ENCODE results near the gene GPR146.
"Not testable (repeated sequence)": the region's sequence is repeated elsewhere in the genome, so short reads cannot be mapped to it uniquely, and the experiment has no call there.

GPR146 gene

DNA sequence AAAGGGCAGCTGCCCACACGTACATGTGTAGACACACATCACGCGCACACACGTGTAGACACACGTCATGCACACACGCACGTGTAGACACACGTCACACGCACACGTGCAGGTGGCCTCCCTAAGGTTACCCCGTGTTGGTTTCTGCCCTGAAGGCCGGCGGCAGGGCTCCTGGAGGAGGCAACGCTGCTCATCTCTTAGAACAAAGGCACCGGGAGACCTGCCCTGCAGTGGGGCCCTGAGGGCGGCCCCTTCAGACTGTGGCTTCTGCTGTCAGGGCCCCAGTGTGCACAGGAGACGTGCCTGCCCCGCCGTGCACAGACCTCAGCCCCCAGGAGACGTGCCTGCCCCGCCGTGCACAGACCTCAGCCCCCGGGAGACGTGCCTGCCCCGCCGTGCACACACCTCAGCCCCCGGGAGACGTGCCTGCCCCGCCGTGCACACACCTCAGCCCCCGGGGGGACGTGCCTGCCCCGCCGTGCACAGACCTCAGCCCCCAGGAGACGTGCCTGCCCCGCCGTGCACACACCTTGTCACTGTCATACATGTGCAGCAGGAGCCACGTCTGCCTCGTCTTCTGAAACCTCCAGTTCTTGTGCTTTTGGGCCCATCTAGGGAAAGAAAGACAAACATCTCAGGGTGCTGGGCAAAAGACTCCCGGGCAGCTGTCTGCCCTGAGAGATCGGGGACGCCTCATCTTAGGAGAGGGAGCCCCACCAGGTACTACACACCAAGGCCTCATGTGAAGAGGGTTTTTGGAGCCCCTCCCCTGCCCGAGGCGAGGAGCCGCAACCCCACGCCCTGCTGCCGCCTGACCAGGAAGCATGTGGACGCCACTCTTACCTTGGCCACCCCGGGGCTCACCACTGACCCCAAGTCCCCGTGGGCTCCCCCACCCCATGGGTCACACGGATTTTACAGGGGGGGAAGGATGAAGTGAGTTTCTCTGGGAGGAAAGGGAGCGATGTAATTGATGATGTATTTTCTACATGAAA is 44.1 kb upstream of the GPR146 start:
- peaks cover 78% of the 10 kb centered on the region for H3K4me1 ChIP-seq
- peak overlapping the region; percentile 57 for H3K4me3 ChIP-seq
- TF ChIP-seq Cebpa-rat (IDR thresholded peaks at IDR 0.05), result no peak
- H3K27me3 ChIP-seq, result peaks cover 11% of the 10 kb centered on the region; the same call in 1 of the 2 replicates
- H3K9me3 ChIP-seq, result no peaks in the 10 kb centered on the region
- H3K27ac ChIP-seq, result peak overlapping the region; percentile 74
- H3K36me3 ChIP-seq, result peaks cover 11% of the 10 kb centered on the region; the same call in 1 of the 2 replicates
- peak overlapping the region; percentile 71 for H3K9ac ChIP-seq
- no peaks in the 10 kb centered on the region; the same call in 1 of the 2 replicates for H4K20me1 ChIP-seq
- peak overlapping the region; percentile 95 for H3K4me2 ChIP-seq

DNA sequence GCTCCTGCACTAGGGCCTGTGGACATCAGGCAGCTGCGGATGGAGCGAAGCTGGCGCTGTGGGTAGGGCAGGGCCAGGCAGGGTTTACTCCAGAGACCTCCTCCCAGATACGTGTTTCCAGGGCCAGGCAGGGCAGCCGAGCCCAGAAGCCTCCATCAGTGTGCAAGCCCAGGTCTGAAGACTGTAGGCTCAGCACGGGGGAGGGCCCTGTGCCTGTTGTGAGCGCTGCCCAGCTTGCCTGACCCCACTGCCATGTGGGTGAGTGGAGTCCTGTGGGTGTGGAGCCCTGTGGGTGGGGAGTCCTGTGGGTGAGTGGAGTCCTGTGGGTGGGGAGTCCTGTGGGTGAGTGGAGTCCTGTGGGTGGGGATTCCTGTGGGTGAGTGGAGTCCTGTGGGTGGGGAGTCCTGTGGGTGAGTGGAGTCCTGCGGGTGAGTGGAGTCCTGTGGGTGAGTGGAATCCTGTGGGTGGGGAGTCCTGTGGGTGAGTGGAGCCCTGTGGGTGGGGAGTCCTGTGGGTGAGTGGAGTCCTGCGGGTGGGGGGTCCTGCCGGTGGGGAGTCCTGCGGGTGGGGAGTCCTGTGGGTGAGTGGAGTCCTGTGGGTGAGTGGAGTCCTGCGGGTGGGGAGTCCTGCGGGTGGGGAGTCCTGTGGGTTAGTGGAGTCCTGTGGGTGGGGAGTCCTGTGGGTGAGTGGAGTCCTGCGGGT is 43.1 kb upstream of the GPR146 start:
- not testable (repeated sequence) for H3K27me3 ChIP-seq, H3K9me3 ChIP-seq, H4K20me1 ChIP-seq
- H3K4me1 ChIP-seq, result peaks cover 78% of the 10 kb centered on the region
- H3K4me3 ChIP-seq, result peak overlapping the region; percentile 57
- peak overlapping the region; percentile 95 for H3K4me2 ChIP-seq
- H3K9ac ChIP-seq, result peak overlapping the region; percentile 71
- H3K36me3 ChIP-seq, result peaks cover 21% of the 10 kb centered on the region; the same call in 1 of the 2 replicates
- peak overlapping the region; percentile 74 for H3K27ac ChIP-seq

DNA sequence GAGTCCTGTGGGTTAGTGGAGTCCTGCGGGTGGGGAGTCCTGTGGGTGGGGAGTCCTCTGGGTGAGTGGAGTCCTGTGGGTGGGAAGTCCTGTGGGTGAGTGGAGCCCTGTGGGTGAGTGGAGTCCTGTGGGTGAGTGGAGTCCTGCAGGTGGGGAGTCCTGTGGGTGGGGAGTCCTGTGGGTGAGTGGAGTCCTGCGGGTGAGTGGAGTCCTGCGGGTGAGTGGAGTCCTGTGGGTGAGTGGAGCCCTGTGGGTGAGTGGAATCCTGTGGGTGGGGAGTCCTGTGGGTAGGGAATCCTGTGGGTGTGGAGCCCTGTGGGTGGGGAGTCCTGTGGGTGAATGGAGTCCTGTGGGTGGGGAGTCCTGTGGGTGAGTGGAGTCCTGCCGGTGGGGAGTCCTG is 42.3 kb upstream of the GPR146 start:
- Histone ChIP-seq H3K36me3 (peaks cover 22% of the 10 kb centered on the region), H3K4me1 (peaks cover 78% of the 10 kb centered on the region), H3K27ac (0 out of 2 replicates have a peak overlapping the region, but pooled peaks have one; percentile 13), H3K4me2 (peak overlapping the region; percentile 95)
- H3K27me3 ChIP-seq, H3K4me3 ChIP-seq, H4K20me1 ChIP-seq, H3K9ac ChIP-seq, H3K9me3 ChIP-seq: not testable (repeated sequence)

DNA sequence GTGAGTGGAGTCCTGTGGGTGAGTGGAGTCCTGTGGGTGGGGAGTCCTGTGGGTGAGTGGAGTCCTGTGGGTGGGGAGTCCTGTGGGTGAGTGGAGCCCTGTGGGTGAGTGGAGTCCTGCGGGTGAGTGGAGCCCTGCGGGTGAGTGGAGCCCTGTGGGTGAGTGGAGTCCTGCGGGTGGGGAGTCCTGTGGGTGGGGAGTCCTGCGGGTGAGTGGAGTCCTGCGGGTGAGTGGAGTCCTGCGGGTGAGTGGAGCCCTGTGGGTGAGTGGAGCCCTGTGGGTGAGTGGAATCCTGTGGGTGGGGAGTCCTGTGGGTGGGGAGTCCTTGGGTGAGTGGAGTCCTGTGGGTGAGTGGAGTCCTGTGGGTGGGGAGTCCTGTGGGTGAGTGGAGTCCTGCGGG is 41.9 kb upstream of the GPR146 start:
- 0 out of 2 replicates have a peak overlapping the region, but pooled peaks have one; percentile 13 for H3K27ac ChIP-seq
- H3K27me3 ChIP-seq, H3K9me3 ChIP-seq, H3K4me3 ChIP-seq, H4K20me1 ChIP-seq, H3K9ac ChIP-seq: not testable (repeated sequence)
- peak overlapping the region; percentile 95 for H3K4me2 ChIP-seq
- H3K36me3 ChIP-seq, result peaks cover 24% of the 10 kb centered on the region
- peaks cover 78% of the 10 kb centered on the region for H3K4me1 ChIP-seq

DNA sequence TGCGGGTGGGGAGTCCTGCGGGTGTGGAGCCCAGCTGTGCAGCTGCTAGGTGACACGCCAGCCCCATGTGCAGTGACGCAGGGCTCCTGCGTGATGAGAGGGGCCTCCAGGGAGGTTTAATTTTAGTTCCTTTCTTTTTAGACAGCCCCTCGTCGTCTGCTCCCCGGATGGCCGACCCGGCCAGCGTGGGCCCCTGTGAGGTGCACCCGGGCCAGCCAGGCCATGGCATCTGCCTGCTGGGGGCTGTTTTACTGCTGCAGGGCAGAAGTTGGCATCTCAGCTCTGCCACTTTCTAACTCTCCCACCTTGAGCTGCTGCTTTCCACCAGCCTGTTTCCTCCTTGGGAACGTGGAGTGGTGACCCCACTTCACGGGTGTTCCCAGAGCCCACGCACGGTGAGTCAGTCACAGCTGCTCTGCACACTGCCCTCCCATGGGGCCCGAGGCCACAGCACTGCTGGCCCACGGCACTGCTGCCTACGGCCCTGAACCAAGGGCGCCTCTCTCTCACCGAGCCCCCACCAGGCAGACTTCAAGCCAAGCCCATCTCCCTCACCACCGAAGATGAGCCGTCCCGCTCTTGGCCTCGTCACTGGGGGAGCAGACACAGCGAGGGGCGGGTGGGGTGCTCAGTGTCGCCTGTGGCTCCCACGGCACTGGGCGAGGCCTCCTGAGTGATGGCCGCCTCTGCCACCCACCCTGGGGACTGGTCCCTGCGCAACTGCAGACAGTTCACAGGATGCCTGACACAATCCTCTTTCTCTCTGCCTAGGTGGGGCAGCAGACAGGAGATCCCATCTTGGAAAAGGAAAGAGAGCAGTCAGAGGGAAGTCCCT is 40.1 kb upstream of the GPR146 start:
- Histone ChIP-seq H3K27me3 (no peaks in the 10 kb centered on the region), H3K4me3 (peak overlapping the region; percentile 45), H3K27ac (peak overlapping the region; percentile 93), H3K9ac (peak overlapping the region; percentile 69), H3K4me2 (peak overlapping the region; percentile 84), H4K20me1 (peaks cover 1% of the 10 kb centered on the region), H3K9me3 (no peaks in the 10 kb centered on the region), H3K4me1 (peaks cover 78% of the 10 kb centered on the region), H3K36me3 (peaks cover 38% of the 10 kb centered on the region)
- TF ChIP-seq Cebpa-rat (IDR thresholded peaks at IDR 0.05), result no peak

DNA sequence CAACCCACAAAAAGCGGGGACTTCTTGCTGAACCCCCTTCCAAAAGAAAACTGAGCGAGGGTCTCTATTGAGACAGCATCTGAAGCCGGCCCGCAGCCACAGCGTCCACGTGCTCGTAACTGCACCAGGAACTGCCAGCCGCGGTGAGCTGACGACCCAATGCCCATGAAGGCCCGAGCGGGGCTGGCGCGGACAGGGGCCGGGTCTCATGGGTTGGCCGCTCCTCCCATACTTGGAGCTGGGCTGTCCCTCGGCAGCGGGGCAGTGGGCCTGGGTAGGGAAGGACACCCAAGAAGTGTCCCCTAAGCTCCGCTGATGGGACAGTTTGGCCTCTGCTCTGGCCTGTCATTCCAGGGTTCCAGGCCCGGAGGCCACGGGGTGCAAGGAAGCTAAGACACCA is 39.0 kb upstream of the GPR146 start:
- no peak overlapping the region for H3K9ac ChIP-seq
- H3K4me1 ChIP-seq, result peaks cover 78% of the 10 kb centered on the region
- H3K27ac ChIP-seq, result peak overlapping the region; percentile 93
- H3K36me3 ChIP-seq, result peaks cover 46% of the 10 kb centered on the region
- peak overlapping the region; percentile 84 for H3K4me2 ChIP-seq
- no peak overlapping the region for H3K4me3 ChIP-seq
- H3K27me3 ChIP-seq, result no peaks in the 10 kb centered on the region
- H3K9me3 ChIP-seq, result no peaks in the 10 kb centered on the region
- TF ChIP-seq Cebpa-rat (IDR thresholded peaks at IDR 0.05), result no peak
- peaks cover 12% of the 10 kb centered on the region for H4K20me1 ChIP-seq

DNA sequence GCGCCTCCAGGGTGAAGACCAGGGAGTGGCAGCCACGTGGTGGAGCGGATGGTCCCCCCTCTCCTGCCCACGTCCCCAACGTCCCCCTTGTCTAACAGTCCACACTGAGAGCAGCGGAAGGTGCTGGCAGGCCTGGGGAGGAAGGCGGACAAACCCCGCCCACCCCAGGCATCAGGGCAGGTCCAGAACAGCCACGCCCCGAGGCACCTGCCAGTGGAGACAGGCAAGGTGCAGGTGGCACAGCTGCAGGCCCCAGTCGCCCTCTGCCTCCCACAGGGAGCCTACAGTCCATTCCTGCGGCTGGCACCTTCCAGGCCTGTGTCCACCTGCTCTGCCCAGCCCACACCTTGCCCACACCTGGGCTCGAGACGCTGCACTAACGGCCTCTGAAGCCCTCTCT is 36.4 kb upstream of the GPR146 start:
- no peaks in the 10 kb centered on the region for H3K9me3 ChIP-seq
- H4K20me1 ChIP-seq, result peaks cover 34% of the 10 kb centered on the region
- peaks cover 93% of the 10 kb centered on the region for H3K4me1 ChIP-seq
- no peak overlapping the region for H3K4me3 ChIP-seq
- H3K27ac ChIP-seq, result peak overlapping the region; percentile 66
- H3K9ac ChIP-seq, result peak overlapping the region; percentile 38; the same call in 1 of the 2 replicates
- peaks cover 46% of the 10 kb centered on the region for H3K36me3 ChIP-seq
- no peak for TF ChIP-seq Cebpa-rat (IDR thresholded peaks at IDR 0.05)
- H3K27me3 ChIP-seq, result no peaks in the 10 kb centered on the region
- peak overlapping the region; percentile 17; the same call in 1 of the 2 replicates for H3K4me2 ChIP-seq

DNA sequence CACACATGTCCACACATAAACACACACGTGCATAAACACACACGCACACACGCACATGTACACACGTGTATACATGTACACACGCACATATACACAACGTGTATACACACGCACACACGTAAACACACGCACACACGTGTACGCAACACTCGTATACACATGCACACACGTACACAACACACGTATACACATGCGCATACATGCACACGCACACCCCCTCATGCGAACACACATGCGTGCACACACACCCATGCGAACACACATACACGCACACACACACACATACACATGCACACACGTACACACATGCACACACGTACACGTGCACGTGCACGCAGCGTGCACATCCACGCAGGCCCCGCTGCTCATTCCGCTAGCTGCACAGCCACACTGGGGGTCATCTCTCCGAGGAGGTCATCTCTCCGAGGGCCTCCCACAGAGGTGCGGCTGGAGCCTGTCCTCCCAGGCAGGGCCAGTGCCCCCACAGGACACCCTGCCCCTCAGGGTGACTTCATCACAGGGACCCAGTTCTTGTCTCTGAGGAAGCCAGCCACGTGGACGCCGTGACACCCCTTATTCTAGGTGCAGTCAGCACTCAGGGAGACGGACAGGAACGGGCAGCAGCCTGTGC is 35.5 kb upstream of the GPR146 start:
- Histone ChIP-seq H3K27ac (peak overlapping the region; percentile 62; the same call in 1 of the 2 replicates), H3K9ac (no peak overlapping the region)

DNA sequence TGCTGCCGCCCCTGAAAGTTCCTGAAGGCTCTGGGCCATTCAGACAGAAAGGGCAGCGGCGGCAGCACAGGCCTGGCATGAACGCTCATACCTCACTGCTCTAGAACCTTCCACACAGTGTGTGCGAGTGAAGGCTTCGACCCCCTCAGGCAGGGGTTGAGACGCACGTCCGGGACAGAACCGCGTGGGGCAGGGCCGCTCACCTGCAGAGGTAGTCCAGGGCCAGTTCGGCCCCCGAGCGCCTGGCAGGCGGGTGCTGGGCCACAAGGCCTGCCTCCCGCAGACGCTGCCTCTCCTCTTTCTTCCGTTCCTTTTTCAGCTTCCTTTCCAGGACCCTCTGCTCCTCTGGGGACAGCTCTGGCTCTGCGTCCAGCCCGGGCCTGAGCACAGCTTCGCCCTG is 34.6 kb upstream of the GPR146 start:
- H3K27ac ChIP-seq, result peak overlapping the region; percentile 62
- TF ChIP-seq Cebpa-rat (IDR thresholded peaks at IDR 0.05), result no peak
- peak overlapping the region; percentile 32; the same call in 1 of the 2 replicates for H3K9ac ChIP-seq
- no peaks in the 10 kb centered on the region for H3K27me3 ChIP-seq
- H3K9me3 ChIP-seq, result no peaks in the 10 kb centered on the region
- H3K4me2 ChIP-seq, result peak overlapping the region; percentile 48
- peaks cover 52% of the 10 kb centered on the region for H4K20me1 ChIP-seq
- H3K36me3 ChIP-seq, result peaks cover 46% of the 10 kb centered on the region
- peaks cover 100% of the 10 kb centered on the region for H3K4me1 ChIP-seq
- H3K4me3 ChIP-seq, result no peak overlapping the region

More for the DNA sequence above, 35.5 kb upstream of the GPR146 start:
- Histone ChIP-seq H4K20me1 (peaks cover 43% of the 10 kb centered on the region), H3K4me1 (peaks cover 100% of the 10 kb centered on the region), H3K27me3 (no peaks in the 10 kb centered on the region), H3K4me2 (peak overlapping the region; percentile 17; the same call in 1 of the 2 replicates), H3K36me3 (peaks cover 46% of the 10 kb centered on the region), H3K9me3 (no peaks in the 10 kb centered on the region), H3K4me3 (no peak overlapping the region)
- TF ChIP-seq Cebpa-rat (IDR thresholded peaks at IDR 0.05), result no peak

Data from BLaER1 (cell line).